ENCODE results near the gene IQGAP2. TPM values are rescaled to one million over a fixed set of nuclear protein-coding genes. Genes with fewer than 3 reads are reported as not detected.

IQGAP2 gene
- total and polyA plus RNA-seq, 9 of the 15 experiments (the other 6 are each of a cell fraction or from before 2014, with no cell fraction given), result 8.7 to 23.2 (median 17.4) TPM

GRCh38 chr5:76473661-76474060 lies 70.6 kb downstream of the IQGAP2 start (continued):
- TF ChIP-seq ZBTB11 (CRISPR knock-in tag; IDR thresholded peaks at IDR 0.05) (no peak), CAMTA2 (CRISPR knock-in tag; conservative IDR thresholded peaks at IDR 0.05) (no peak), DACH1 (IDR thresholded peaks at IDR 0.05; ENCODE audit: partially characterized antibody) (no peak), CREB3L1 (IDR thresholded peaks at IDR 0.05; ENCODE audit: borderline replicate concordance, low read depth) (no peak), KAT2B (IDR thresholded peaks at IDR 0.05; ENCODE audit: low read depth, low read length) (no peak), L3MBTL2 (IDR thresholded peaks at IDR 0.05) (no peak), RBM15 (IDR thresholded peaks at IDR 0.05; ENCODE audit: insufficient read depth, low read length) (no peak), ZNF3 (CRISPR knock-in tag; IDR thresholded peaks at IDR 0.05) (no peak), U2AF2 (optimal IDR thresholded peaks at IDR 0.05; ENCODE audit: low read depth, low read length) (no peak)
